HG02610 (cell line): ENCODE data around the gene SLIT3.
A peak's percentile ranks its signal among the peaks of the same experiment; 100 is the strongest.

Source experiments
- ATAC-seq: cut with Tn5 transposase; IDR thresholded peaks from one replicate; pipeline ENCODE4 v1.9.1; 2021; ENCODE audit warnings: mild to moderate bottlenecking, moderate library complexity; ENCODE audit not compliant: unreplicated experiment

SLIT3 gene

GRCh38 chr5:168847511-168848073 is 453.3 kb downstream of the SLIT3 start:
- no peak for ATAC-seq

GRCh38 chr5:168844922-168845296 is 456.0 kb downstream of the SLIT3 start:
- no peak for ATAC-seq

GRCh38 chr5:168844016-168844921 is 456.7 kb downstream of the SLIT3 start:
- no peak for ATAC-seq

GRCh38 chr5:168843277-168844015 is 457.5 kb downstream of the SLIT3 start:
- no peak for ATAC-seq

GRCh38 chr5:168842571-168843205 is 458.3 kb downstream of the SLIT3 start:
- no peak for ATAC-seq

GRCh38 chr5:168837852-168838251 is 463.1 kb downstream of the SLIT3 start:
- no peak for ATAC-seq

- no peak for ATAC-seq
These were observed 464.2 kb downstream of the SLIT3 start for GRCh38 chr5:168836603-168837231.

GRCh38 chr5:168833936-168834335 is 467.0 kb downstream of the SLIT3 start:
- ATAC-seq, result no peak

- ATAC-seq, result no peak
These were observed 467.6 kb downstream of the SLIT3 start for GRCh38 chr5:168833383-168833782.

GRCh38 chr5:168832308-168832707 is 468.6 kb downstream of the SLIT3 start:
- ATAC-seq, result no peak

- ATAC-seq, result no peak
These were observed 469.6 kb downstream of the SLIT3 start for GRCh38 chr5:168831383-168831782.

GRCh38 chr5:168830833-168831232 is 470.1 kb downstream of the SLIT3 start:
- no peak for ATAC-seq

- ATAC-seq, result no peak
These were observed 471.0 kb downstream of the SLIT3 start for GRCh38 chr5:168829922-168830417.

- ATAC-seq, result no peak
These were observed 471.9 kb downstream of the SLIT3 start for GRCh38 chr5:168829044-168829443.

- ATAC-seq, result no peak
These were observed 473.3 kb downstream of the SLIT3 start for GRCh38 chr5:168827636-168828035.

- no peak for ATAC-seq
These were observed 474.7 kb downstream of the SLIT3 start for GRCh38 chr5:168826246-168826725.

GRCh38 chr5:168822745-168823281 is 478.1 kb downstream of the SLIT3 start:
- peak; percentile 38 for ATAC-seq

GRCh38 chr5:168822248-168822744 is 478.6 kb downstream of the SLIT3 start:
- peak; percentile 60 for ATAC-seq

GRCh38 chr5:168820874-168821273 is 480.1 kb downstream of the SLIT3 start:
- ATAC-seq, result no peak
